PC-9 (cell line): ENCODE measurements around the gene JUNB. TPM values are rescaled to one million over a fixed set of nuclear protein-coding genes. Genes with fewer than 3 reads are reported as not detected.

Source experiments
- Bru-seq: library from RNA; stranded (reverse); fragments of 400-500 nt; gene quantifications from one replicate; lab custom pipeline; 2021; lab: Mats Ljungman, UMichigan
- BruChase-seq, 2 experiments: library from RNA; stranded (reverse); fragments of 400-500 nt; gene quantifications; one replicate each; lab custom pipeline; 2021; lab: Mats Ljungman, UMichigan
- BruUV-seq: library from RNA; stranded (reverse); fragments of 400-500 nt; replicated peaks from 2 replicates; lab custom pipeline; 2021; lab: Mats Ljungman, UMichigan
- CTCF ChIA-PET: fragments of 300-600 bp; sonication (Branson Sonifier 250); formaldehyde crosslinking; loops from one replicate; lab custom pipeline; 2022; ENCODE audit warnings: antibody characterized with exemption; lab: Charles Lee
- POLR2A ChIA-PET: fragments of 300-600 bp; sonication (Branson Sonifier 250); formaldehyde crosslinking; loops from one replicate; lab custom pipeline; 2022; ENCODE audit warnings: antibody characterized with exemption; ENCODE audit not compliant: unreplicated experiment; lab: Charles Lee
- DNase-seq, 2 experiments: peaks; one replicate each; pipeline versions ENCODE4 v3.0.0 to v3.0.0-alpha.2; 2015 to 2022; ENCODE audit warnings: mixed read lengths in 1 of 2
- H2AFZ ChIP-seq: fragments of 200-600 bp; sonication (generic); 2 replicates; pipeline ENCODE4 v1.8.1; 2017; ENCODE audit warnings: antibody characterized with exemption
- H3F3A ChIP-seq: fragments of 200-600 bp; sonication (generic); 2 replicates; pipeline ENCODE4 v1.8.1; 2017; ENCODE audit warnings: antibody characterized with exemption, mild to moderate bottlenecking, low read depth; ENCODE audit not compliant: insufficient read depth
- H3K27ac ChIP-seq: fragments of 200-600 bp; sonication (generic); 2 replicates; pipeline ENCODE4 v1.6.1; 2016; ENCODE audit warnings: mixed run types
- H3K27me3 ChIP-seq: fragments of 200-600 bp; sonication (generic); 2 replicates; pipeline ENCODE4 v1.6.1; 2016; ENCODE audit warnings: low read depth, mixed run types; ENCODE audit not compliant: insufficient read depth
- H3K36me3 ChIP-seq: fragments of 200-600 bp; sonication (generic); 2 replicates; pipeline ENCODE4 v1.6.1; 2016; ENCODE audit warnings: low read depth, mixed run types
- H3K4me1 ChIP-seq: fragments of 200-600 bp; sonication (generic); replicated peaks from 2 replicates; pipeline ENCODE4 v1.6.1; 2016; ENCODE audit warnings: mixed run types; ENCODE audit not compliant: insufficient read depth
- H3K4me2 ChIP-seq: fragments of 200-600 bp; sonication (generic); 2 replicates; pipeline ENCODE4 v1.6.1; 2017; ENCODE audit warnings: mixed run types
- H3K4me3 ChIP-seq: fragments of 200-600 bp; sonication (generic); 2 replicates; pipeline ENCODE4 v1.6.1; 2016; ENCODE audit warnings: mixed run types
- H3K79me2 ChIP-seq: fragments of 200-600 bp; sonication (generic); 2 replicates; pipeline ENCODE4 v1.6.1; 2017; ENCODE audit warnings: low read depth, mixed run types
- H3K9me2 ChIP-seq: fragments of 200-600 bp; sonication (generic); 2 replicates; pipeline ENCODE4 v1.8.1; 2017; ENCODE audit warnings: mild to moderate bottlenecking; ENCODE audit not compliant: insufficient read depth
- H3K9me3 ChIP-seq: fragments of 200-600 bp; sonication (generic); 2 replicates; pipeline ENCODE4 v1.8.1; 2016; ENCODE audit warnings: low read depth; ENCODE audit not compliant: insufficient read depth
- H4K20me1 ChIP-seq: fragments of 200-600 bp; sonication (generic); 2 replicates; pipeline ENCODE4 v1.8.1; 2017; ENCODE audit not compliant: insufficient read depth
- CTCF ChIP-seq: fragments of 200-600 bp; sonication (generic); conservative IDR thresholded peaks from 2 replicates; pipeline ENCODE4 v1.6.1; 2017; ENCODE audit warnings: mixed run types, antibody characterized with exemption, mild to moderate bottlenecking, moderate library complexity
- EZH2 ChIP-seq: fragments of 200-600 bp; sonication (generic); IDR thresholded peaks from 2 replicates; pipeline ENCODE4 v1.8.0; 2017; ENCODE audit warnings: antibody characterized with exemption, low read depth
- intact Hi-C: fragments of 100-400 bp; cut with micrococcal nuclease; formaldehyde crosslinking; loops from one replicate; pipeline ENCODE4 v1.10.0; 2022; ENCODE audit not compliant: unreplicated experiment
- long read RNA-seq: library from polyadenylated mRNA; stranded (forward); transcript quantifications from one replicate; pipeline ENCODE4 v2.0.0, GENCODE V29; 2022
- total RNA-seq: library from RNA; stranded (reverse); gene quantifications from 2 replicates; pipeline ENCODE4 v1.2.3, GENCODE V29; 2021

The JUNB gene
- 70.7 and 87.0 TPM in 2 replicates for total RNA-seq
- percentile 92 among the genes with signal in this experiment for Bru-seq, nascent RNA
- percentile 98 among the genes with signal in this experiment for BruChase-seq, experiment 1, labeled RNA remaining after a 2-hour chase
- percentile 76 among the genes with signal in this experiment for BruChase-seq, experiment 2, labeled RNA remaining after a 6-hour chase
- long read RNA-seq, transcript JUNB-201 (1 exons, 1,820 nt), result major isoform, 283 of 283 reads
- long read RNA-seq, partial matches to known transcripts, result 0 of 283 reads
- long read RNA-seq, other reads (novel, unspliced or antisense), result 0 of 283 reads

DNA sequence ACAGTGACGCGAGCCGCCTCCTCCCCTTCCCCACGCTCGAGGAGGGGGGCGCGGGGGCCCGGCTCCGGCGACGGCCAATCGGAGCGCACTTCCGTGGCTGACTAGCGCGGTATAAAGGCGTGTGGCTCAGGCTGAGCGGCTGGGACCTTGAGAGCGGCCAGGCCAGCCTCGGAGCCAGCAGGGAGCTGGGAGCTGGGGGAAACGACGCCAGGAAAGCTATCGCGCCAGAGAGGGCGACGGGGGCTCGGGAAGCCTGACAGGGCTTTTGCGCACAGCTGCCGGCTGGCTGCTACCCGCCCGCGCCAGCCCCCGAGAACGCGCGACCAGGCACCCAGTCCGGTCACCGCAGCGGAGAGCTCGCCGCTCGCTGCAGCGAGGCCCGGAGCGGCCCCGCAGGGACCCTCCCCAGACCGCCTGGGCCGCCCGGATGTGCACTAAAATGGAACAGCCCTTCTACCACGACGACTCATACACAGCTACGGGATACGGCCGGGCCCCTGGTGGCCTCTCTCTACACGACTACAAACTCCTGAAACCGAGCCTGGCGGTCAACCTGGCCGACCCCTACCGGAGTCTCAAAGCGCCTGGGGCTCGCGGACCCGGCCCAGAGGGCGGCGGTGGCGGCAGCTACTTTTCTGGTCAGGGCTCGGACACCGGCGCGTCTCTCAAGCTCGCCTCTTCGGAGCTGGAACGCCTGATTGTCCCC is at the start of gene JUNB:
TSS of gene JUNB (plus strand) at position 142 of the 706 bp plus-strand sequence. CDS start at position 428, 286 bp downstream.
- Histone ChIP-seq H3K9me2 (no peaks in the 10 kb centered on the region), H3K4me3 (peak within 1 kb of the TSS; percentile 73), H3K27me3 (no peaks in the 10 kb centered on the region), H3K9me3 (no peaks in the 10 kb centered on the region), H3K4me1 (peaks cover 60% of the 10 kb centered on the region), H3K79me2 (peaks cover 52% of the 10 kb centered on the region), H2AFZ (no peak within 1 kb of the TSS), H3K4me2 (peak within 1 kb of the TSS; percentile 91), H4K20me1 (peaks cover 18% of the 10 kb centered on the region), H3K36me3 (no peaks in the 10 kb centered on the region; the same call in 1 of the 2 replicates), H3K27ac (peak within 1 kb of the TSS; percentile 86), H3F3A (peaks cover 77% of the 10 kb centered on the region)
- POLR2A ChIA-PET, result interaction anchor here (0.6 to 3.8 kb wide), 7 partner anchors 9 to 1356 kb away, joined by 3 to 59 read pairs (median 6); partner anchors contain the start of genes PRKCSH and TRIR
- intact Hi-C loops, result no loop called here
- no TSS peak for BruUV-seq
- CTCF ChIA-PET, result interaction anchor here (0.6 to 2.2 kb wide), 3 partner anchors 9 to 104 kb away, joined by 3 to 11 read pairs (median 10); no protein-coding TSS in a partner anchor
- peak; percentile 89 to 97 for DNase-seq
- TF ChIP-seq CTCF, result no peak; the same call in 1 of the 2 replicates
- TF ChIP-seq EZH2, result no peak

DNA sequence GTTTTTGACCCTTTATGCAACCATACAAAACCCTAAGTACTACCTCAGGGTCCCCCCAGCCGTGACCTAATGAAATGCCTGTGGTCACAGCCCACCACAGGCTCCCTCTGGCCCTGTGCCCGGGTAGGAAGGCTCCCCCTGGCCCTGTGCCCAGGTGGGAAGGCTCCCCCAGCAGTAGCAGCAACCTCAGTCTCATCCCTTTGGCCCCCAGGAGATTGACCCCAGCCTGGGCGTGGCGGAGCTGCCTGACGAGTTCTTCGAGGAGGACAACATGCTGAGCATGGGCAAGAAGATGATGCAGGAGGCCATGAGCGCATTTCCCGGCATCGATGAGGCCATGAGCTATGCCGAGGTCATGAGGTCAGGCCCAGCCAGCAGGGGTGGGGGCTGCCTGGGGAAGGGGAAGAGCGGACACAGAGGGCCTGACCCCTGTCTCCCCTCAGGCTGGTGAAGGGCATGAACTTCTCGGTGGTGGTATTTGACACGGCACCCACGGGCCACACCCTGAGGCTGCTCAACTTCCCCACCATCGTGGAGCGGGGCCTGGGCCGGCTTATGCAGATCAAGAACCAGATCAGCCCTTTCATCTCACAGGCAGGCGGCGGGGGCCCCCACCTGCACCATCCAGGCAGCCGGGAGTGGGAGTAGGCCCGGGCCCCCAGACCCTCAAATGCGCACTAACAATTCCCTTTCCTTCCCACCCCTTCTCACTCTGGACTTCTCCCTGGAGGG is 46.0 kb upstream of the JUNB start:
- H3K9me3 ChIP-seq, result no peaks in the 10 kb centered on the region
- no peaks in the 10 kb centered on the region for H3K9me2 ChIP-seq
- peaks cover 24% of the 10 kb centered on the region for H3F3A ChIP-seq
- H3K27me3 ChIP-seq, result no peaks in the 10 kb centered on the region
- H4K20me1 ChIP-seq, result peaks cover 4% of the 10 kb centered on the region; the same call in 1 of the 2 replicates
- peak; percentile 62 to 67 for DNase-seq
- ChIA-PET CTCF (interaction anchor here (0.8 kb wide), 1 partner anchor 14 kb away, joined by 4 read pairs; no protein-coding TSS in a partner anchor), POLR2A (interaction anchor here (0.7 kb wide), 1 partner anchor 30 kb away, joined by 3 read pairs; no protein-coding TSS in a partner anchor)
- peaks cover 15% of the 10 kb centered on the region for H3K4me1 ChIP-seq
- no peak overlapping the region for H2AFZ ChIP-seq
- intact Hi-C loops, result no loop called here
- no peak overlapping the region for H3K4me3 ChIP-seq
- peaks cover 17% of the 10 kb centered on the region for H3K36me3 ChIP-seq
- TF ChIP-seq EZH2, result no peak
- no peak for TF ChIP-seq CTCF
- H3K4me2 ChIP-seq, result no peak overlapping the region
- no peaks in the 10 kb centered on the region for H3K79me2 ChIP-seq
- H3K27ac ChIP-seq, result no peak overlapping the region
- no TSS peak for BruUV-seq

DNA sequence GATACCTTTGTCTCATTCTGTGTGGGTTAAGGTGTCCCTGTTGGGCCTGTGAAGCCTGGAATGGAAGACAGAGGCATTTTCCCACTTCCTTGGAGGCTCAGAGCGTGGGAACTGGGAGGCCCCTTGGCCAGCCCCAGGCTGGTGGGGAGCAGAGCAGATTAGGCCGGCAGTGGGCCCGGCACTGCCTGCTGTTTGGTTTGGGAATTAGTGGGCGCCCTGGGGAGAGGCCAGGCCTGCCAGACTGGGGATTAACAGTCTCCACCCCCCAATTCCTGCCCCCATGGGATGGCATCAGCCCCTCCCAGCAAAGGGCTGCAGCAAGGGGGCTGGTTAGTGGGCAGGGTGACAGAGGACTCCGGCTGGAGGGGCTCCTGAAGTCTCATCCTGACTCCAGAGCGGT is 42.8 kb upstream of the JUNB start:
- H3K9me2 ChIP-seq, result no peaks in the 10 kb centered on the region
- no peaks in the 10 kb centered on the region for H3K9me3 ChIP-seq
- peaks cover 17% of the 10 kb centered on the region for H3K36me3 ChIP-seq
- POLR2A ChIA-PET, result no interaction called here
- CTCF ChIA-PET, result no interaction called here
- H3K27me3 ChIP-seq, result peaks cover 18% of the 10 kb centered on the region
- no peak for DNase-seq
- intact Hi-C loops, result no loop called here
- BruUV-seq, result no TSS peak
- H3K4me3 ChIP-seq, result no peak overlapping the region
- peaks cover 29% of the 10 kb centered on the region for H3F3A ChIP-seq
- peaks cover 4% of the 10 kb centered on the region; the same call in 1 of the 2 replicates for H4K20me1 ChIP-seq
- no peak overlapping the region for H3K4me2 ChIP-seq
- no peak overlapping the region for H2AFZ ChIP-seq
- H3K4me1 ChIP-seq, result peaks cover 15% of the 10 kb centered on the region
- no peak for TF ChIP-seq CTCF
- TF ChIP-seq EZH2, result no peak
- H3K27ac ChIP-seq, result no peak overlapping the region
- no peaks in the 10 kb centered on the region for H3K79me2 ChIP-seq
